ENCODE measurements around the gene TRMT44. TPM values are rescaled to one million over a fixed set of nuclear protein-coding genes. Genes with fewer than 3 reads are reported as not detected.

Gene TRMT44
- total RNA-seq, 4 donors from 2014 or later, result 36.4 to 56.4 (median 43.9) TPM

DNA sequence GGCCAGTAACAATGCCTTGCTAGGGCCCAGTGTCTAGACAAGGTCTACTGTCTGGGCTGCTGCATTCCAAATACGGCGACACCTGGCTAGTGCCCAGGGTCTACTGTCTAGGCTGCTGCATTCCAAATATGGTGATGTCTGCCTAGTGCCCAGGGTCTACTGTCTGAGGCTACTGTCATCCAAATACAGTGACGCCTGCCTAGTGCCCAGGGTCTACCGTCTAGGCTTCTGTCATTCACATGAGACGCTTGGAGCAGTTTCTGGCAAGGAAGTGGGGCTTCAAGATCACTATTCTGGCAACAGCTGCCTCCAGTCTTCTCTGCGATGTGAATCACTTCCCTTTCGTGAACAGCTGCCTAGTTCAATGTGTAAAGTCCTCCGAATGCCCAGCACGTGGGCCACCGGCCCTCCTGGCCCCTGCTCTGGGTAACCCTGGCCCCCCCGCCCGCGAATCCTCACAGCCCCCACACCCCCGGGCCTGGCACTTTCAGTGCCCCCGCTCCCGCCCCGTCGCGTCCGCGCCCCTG, 12.8 kb upstream of the TRMT44 start:
- no peak for TF ChIP-seq POLR2A (IDR thresholded peaks at IDR 0.05)
- TF ChIP-seq, protein P1, sequence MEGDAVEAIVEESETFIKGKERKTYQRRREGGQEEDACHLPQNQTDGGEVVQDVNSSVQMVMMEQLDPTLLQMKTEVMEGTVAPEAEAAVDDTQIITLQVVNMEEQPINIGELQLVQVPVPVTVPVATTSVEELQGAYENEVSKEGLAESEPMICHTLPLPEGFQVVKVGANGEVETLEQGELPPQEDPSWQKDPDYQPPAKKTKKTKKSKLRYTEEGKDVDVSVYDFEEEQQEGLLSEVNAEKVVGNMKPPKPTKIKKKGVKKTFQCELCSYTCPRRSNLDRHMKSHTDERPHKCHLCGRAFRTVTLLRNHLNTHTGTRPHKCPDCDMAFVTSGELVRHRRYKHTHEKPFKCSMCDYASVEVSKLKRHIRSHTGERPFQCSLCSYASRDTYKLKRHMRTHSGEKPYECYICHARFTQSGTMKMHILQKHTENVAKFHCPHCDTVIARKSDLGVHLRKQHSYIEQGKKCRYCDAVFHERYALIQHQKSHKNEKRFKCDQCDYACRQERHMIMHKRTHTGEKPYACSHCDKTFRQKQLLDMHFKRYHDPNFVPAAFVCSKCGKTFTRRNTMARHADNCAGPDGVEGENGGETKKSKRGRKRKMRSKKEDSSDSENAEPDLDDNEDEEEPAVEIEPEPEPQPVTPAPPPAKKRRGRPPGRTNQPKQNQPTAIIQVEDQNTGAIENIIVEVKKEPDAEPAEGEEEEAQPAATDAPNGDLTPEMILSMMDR (IDR thresholded peaks at IDR 0.05), result no peak
- Histone ChIP-seq H3K27me3 (no peaks in the 10 kb centered on the region), H3K36me3 (no peaks in the 10 kb centered on the region), H3K4me3 (replicated peaks in 1 of 3) (peak overlapping the region; percentile 43 to 90 (median 80)), H3K4me1 (peaks cover 19 to 30% of the 10 kb centered on the region in 2 donors), H3K9me3 (no peaks in the 10 kb centered on the region), H3K27ac (peak overlapping the region; percentile 71 to 93 (median 84))
- peak; percentile 60 to 69 for DNase-seq
- intact Hi-C loops (cut with DNase I), result no loop called here
- WGBS, 2 donors, result 0% methylated on average over 3 to 7 of the region's 21 CpGs

DNA sequence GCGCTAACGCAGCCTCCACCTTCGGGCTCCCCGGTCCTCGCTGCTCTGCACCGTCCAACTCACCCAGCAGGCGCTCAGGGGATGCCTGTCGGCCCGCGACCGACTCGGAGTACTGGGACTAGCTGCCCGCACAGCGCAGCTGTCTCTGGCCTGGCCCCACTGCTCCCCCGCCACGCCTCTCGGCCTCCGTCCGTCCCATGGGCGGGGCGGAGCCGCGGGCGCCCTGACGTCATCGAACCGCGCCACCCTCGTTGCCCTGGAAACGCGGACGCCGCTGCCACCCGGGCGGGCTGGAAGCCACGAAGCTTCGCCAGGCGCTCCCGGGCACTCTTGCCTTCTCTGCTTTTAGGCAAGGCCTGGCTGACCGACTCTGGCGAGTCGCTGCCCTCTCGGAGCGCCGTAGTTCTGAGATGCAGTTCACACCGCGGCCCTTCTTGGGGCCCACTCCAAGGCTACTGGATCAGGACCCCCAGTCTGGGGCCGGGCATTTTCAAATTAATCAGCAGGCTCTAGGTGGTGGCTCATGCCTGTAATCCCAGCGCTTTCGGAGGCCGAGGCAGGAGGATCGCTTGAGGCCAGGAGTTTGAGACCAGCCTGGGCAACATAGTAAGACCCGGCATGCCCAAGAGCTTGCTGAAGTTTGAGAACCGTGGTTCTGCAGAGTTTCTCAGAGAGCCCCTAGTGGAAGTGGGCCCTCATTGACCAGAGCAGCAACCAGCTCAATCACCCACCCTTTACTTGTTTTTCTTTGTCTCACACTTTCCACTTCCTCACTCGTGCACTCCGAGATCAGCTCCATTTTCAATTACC, 12.1 kb upstream of the TRMT44 start:
- Histone ChIP-seq H3K27me3 (no peaks in the 10 kb centered on the region), H3K36me3 (no peaks in the 10 kb centered on the region), H3K4me3 (replicated peaks in 1 of 3) (peak overlapping the region; percentile 43 to 90 (median 80)), H3K9me3 (no peaks in the 10 kb centered on the region), H3K4me1 (peaks cover 21 to 36% of the 10 kb centered on the region in 2 donors), H3K27ac (peak overlapping the region; percentile 71 to 93 (median 84))
- 3 to 4% methylated on average over 10 to 27 of the region's 56 CpGs for WGBS, 2 donors
- TF ChIP-seq, protein P1 (IDR thresholded peaks at IDR 0.05), result peak in 3 of 6 experiments; percentile 9 to 38 (median 13)
- TF ChIP-seq POLR2A (IDR thresholded peaks at IDR 0.05), result peak in 1 of 2 donors; percentile 84
- peak; percentile 88 to 91 for DNase-seq
- intact Hi-C loops (cut with DNase I), result no loop called here

DNA sequence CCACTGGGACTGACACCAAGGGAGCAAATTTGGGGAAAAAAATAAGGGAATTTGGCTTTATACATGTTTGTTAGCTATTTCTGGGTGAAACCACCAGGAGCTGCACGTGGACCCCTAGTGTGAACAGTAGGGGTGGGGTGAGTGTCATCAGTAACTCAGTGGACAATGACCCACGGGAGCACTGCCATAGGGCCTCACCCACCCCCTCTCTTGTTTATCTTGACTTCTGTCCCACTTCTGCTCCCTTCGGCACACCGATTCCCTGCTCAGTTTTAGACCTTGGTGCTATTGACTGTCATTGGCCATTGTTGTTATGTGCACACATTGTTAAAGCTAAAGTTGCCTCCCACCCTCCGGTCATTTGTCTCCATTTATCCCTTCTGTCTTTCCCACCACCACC, 9.0 kb upstream of the TRMT44 start:
- no peak overlapping the region for H3K27ac ChIP-seq
- no peak for TF ChIP-seq POLR2A (IDR thresholded peaks at IDR 0.05)
- TF ChIP-seq, protein P1 (IDR thresholded peaks at IDR 0.05), result no peak
- intact Hi-C loops (cut with DNase I), result no loop called here
- no peak for DNase-seq
- no peak overlapping the region for H3K4me3 ChIP-seq (replicated peaks in 1 of 3)
- no peaks in the 10 kb centered on the region for H3K36me3 ChIP-seq
- H3K4me1 ChIP-seq, result peaks cover 49% of the 10 kb centered on the region in 2 donors
- no peaks in the 10 kb centered on the region for H3K9me3 ChIP-seq
- 90 to 94% methylated on average over 5 of the region's 5 CpGs for WGBS, 2 donors
- H3K27me3 ChIP-seq, result no peaks in the 10 kb centered on the region

DNA sequence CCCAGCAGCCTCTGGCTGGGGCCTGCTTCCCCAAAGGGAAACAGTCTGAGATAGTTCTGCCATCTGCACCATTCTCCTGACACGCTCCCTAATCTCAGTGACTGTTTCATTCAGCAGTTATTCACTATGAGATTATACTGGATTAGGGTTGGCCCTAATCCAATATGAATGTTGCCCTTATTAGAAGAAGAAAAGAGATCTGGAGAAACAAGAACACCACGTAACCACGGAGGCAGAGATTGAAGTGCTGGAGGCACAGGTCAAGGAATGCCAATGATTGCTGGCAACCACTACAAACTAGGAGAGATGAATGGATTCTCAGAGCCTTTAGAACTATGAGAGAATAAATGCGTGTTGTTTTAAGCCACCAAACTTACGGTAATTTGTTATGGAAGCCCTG, 7.4 kb upstream of the TRMT44 start:
- Histone ChIP-seq H3K27me3 (no peaks in the 10 kb centered on the region), H3K9me3 (no peaks in the 10 kb centered on the region), H3K36me3 (no peaks in the 10 kb centered on the region), H3K4me3 (replicated peaks in 1 of 3) (no peak overlapping the region), H3K27ac (peak overlapping the region; percentile 69 to 84 (median 82)), H3K4me1 (peaks cover 52 to 55% of the 10 kb centered on the region in 2 donors)
- 44 to 51% methylated on average over 5 of the region's 5 CpGs for WGBS, 2 donors
- TF ChIP-seq POLR2A (IDR thresholded peaks at IDR 0.05), result no peak
- TF ChIP-seq, protein P1 (IDR thresholded peaks at IDR 0.05), result no peak
- DNase-seq, result peak; percentile 50 to 65
- intact Hi-C loops (cut with DNase I), result no loop called here

Data from thyroid gland (tissue), 4 donors.